Measurements from ENCODE around the gene SELENOV.

DNA sequence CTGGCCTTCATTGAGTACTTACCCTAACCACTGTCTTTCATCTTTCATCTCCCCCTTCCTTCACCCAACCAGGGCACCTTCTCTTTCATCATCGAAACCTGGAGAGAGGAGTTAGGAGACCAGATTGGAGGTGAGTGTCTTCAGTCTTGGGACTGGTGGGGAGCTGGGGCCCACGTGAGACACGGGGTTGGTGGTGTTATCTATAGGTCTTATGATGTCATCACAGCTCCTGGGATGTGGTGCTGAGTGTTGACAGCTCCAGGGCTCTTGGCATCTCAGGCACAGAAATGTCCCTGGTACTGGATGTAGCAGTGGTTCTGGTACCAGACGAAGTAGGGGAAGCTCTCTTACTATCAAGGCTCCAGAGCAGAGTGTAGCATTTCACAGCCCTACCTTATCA, 14.4 kb upstream of the SELENOV start:
- TF ChIP-seq, protein P1, sequence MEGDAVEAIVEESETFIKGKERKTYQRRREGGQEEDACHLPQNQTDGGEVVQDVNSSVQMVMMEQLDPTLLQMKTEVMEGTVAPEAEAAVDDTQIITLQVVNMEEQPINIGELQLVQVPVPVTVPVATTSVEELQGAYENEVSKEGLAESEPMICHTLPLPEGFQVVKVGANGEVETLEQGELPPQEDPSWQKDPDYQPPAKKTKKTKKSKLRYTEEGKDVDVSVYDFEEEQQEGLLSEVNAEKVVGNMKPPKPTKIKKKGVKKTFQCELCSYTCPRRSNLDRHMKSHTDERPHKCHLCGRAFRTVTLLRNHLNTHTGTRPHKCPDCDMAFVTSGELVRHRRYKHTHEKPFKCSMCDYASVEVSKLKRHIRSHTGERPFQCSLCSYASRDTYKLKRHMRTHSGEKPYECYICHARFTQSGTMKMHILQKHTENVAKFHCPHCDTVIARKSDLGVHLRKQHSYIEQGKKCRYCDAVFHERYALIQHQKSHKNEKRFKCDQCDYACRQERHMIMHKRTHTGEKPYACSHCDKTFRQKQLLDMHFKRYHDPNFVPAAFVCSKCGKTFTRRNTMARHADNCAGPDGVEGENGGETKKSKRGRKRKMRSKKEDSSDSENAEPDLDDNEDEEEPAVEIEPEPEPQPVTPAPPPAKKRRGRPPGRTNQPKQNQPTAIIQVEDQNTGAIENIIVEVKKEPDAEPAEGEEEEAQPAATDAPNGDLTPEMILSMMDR (IDR thresholded peaks at IDR 0.05), result no peak
- TF ChIP-seq, protein P2, sequence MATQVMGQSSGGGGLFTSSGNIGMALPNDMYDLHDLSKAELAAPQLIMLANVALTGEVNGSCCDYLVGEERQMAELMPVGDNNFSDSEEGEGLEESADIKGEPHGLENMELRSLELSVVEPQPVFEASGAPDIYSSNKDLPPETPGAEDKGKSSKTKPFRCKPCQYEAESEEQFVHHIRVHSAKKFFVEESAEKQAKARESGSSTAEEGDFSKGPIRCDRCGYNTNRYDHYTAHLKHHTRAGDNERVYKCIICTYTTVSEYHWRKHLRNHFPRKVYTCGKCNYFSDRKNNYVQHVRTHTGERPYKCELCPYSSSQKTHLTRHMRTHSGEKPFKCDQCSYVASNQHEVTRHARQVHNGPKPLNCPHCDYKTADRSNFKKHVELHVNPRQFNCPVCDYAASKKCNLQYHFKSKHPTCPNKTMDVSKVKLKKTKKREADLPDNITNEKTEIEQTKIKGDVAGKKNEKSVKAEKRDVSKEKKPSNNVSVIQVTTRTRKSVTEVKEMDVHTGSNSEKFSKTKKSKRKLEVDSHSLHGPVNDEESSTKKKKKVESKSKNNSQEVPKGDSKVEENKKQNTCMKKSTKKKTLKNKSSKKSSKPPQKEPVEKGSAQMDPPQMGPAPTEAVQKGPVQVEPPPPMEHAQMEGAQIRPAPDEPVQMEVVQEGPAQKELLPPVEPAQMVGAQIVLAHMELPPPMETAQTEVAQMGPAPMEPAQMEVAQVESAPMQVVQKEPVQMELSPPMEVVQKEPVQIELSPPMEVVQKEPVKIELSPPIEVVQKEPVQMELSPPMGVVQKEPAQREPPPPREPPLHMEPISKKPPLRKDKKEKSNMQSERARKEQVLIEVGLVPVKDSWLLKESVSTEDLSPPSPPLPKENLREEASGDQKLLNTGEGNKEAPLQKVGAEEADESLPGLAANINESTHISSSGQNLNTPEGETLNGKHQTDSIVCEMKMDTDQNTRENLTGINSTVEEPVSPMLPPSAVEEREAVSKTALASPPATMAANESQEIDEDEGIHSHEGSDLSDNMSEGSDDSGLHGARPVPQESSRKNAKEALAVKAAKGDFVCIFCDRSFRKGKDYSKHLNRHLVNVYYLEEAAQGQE (IDR thresholded peaks at IDR 0.05; ENCODE audit: insufficient read depth in 1 of 2, low read depth in 2 of 2, low read length in 1 of 2), result no peak
- TF ChIP-seq TCF7L2 (IDR thresholded peaks at IDR 0.05; ENCODE audit: low read depth, low read length), result no peak
